Measurements from ENCODE around the gene CYBC1. TPM values are rescaled to one million over a fixed set of nuclear protein-coding genes. Genes with fewer than 3 reads are reported as not detected.
A peak's percentile ranks its signal among the peaks of the same experiment; 100 is the strongest.

Gene CYBC1
- total and polyA plus RNA-seq, 9 of the 15 experiments (the other 6 are each of a cell fraction or from before 2014, with no cell fraction given), result 1.3 to 71.8 (median 49.9) TPM

DNA sequence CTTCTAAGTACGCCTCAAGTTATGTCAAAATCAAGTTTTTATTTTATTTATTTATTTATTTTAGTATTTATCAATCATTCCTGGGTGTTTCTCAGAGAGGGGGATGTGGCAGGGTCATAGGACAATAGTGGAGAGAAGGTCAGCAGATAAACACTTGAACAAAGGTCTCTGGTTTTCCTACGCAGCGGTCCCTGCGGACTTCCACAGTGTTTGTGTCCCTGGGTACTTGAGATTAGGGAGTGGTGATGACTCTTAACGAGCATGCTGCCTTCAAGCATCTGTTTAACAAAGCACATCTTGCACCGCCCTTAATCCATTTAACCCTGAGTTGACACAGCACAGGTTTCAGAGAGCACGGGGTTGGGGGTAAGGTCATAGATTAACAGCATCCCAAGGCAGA, 2.6 kb upstream of the CYBC1 start (continued):
- TF ChIP-seq, protein P1, sequence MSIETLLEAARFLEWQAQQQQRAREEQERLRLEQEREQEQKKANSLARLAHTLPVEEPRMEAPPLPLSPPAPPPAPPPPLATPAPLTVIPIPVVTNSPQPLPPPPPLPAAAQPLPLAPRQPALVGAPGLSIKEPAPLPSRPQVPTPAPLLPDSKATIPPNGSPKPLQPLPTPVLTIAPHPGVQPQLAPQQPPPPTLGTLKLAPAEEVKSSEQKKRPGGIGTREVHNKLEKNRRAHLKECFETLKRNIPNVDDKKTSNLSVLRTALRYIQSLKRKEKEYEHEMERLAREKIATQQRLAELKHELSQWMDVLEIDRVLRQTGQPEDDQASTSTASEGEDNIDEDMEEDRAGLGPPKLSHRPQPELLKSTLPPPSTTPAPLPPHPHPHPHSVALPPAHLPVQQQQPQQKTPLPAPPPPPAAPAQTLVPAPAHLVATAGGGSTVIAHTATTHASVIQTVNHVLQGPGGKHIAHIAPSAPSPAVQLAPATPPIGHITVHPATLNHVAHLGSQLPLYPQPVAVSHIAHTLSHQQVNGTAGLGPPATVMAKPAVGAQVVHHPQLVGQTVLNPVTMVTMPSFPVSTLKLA (conservative IDR thresholded peaks at IDR 0.05), result 0 out of 4 replicates have a peak, but pooled peaks of 1 of the 2 experiments have one; percentile 31
- TF ChIP-seq SOX6 (IDR thresholded peaks at IDR 0.05), result peak; percentile 76
- TF ChIP-seq NR2C1 (IDR thresholded peaks at IDR 0.05), result 0 out of 2 replicates have a peak, but pooled peaks have one; percentile 42
- TF ChIP-seq NR2C1 (tag; IDR thresholded peaks at IDR 0.05), result peak; percentile 54; the same call in 1 of the 2 replicates
- peak in 1 of 2 experiments; percentile 61; a peak in 1 of 4 replicates for TF ChIP-seq HDAC1 (IDR thresholded peaks at IDR 0.05)
- TF ChIP-seq CBFA2T2 (conservative IDR thresholded peaks at IDR 0.05), result peak; percentile 75
- peak; percentile 45; the same call in 1 of the 2 replicates for TF ChIP-seq TAL1 (IDR thresholded peaks at IDR 0.05)

- ATAC-seq (no peak), FAIRE-seq (no peak), DNase-seq (ENCODE audit: extremely low read depth in 1 of 4, low spot score in 3 of 4) (no peak)
- no TSS peak for BruUV-seq (replicated peaks)
- no peak overlapping the region for H3K4me3 ChIP-seq
- CTCF ChIA-PET (ENCODE audit: low intra/inter-chr PET ratio), result no interaction called here
- 8% methylated on average over 3 of the region's 3 CpGs for WGBS (ENCODE audit: insufficient coverage, low coverage, missing lambda C conversion rate)
- H3K9me3 ChIP-seq (replicated peaks; ENCODE audit: control insufficient read depth, insufficient read depth, low read depth, low read length), result no peaks in the 10 kb centered on the region
- H3K27ac ChIP-seq (ENCODE audit: extremely low read depth, low read depth, low read length), result no peak overlapping the region
- no peaks in the 10 kb centered on the region for H3K9me1 ChIP-seq (ENCODE audit: control insufficient read depth, insufficient read depth, low read length)
- H2AFZ ChIP-seq (ENCODE audit: low read depth, low read length), result no peak overlapping the region
- H3K4me2 ChIP-seq (ENCODE audit: insufficient read depth, low read length), result no peak overlapping the region; the same call in 1 of the 2 replicates
- in situ Hi-C loops (cut with MboI) (no loop called here), intact Hi-C loops (cut with micrococcal nuclease) (no loop called here)
- peaks cover 27% of the 10 kb centered on the region for H3K79me2 ChIP-seq (ENCODE audit: control insufficient read depth, insufficient read depth, low read length)
- no peak overlapping the region for H3K9ac ChIP-seq (ENCODE audit: insufficient read depth in 1 of 2, low read depth in 2 of 2, low read length in 2 of 2)
- POLR2A ChIA-PET, result interaction anchor here (0.5 kb wide), 1 partner anchor 440 kb away, joined by 3 read pairs; no protein-coding TSS in a partner anchor
- H4K20me1 ChIP-seq (replicated peaks; ENCODE audit: control insufficient read depth, insufficient read depth, low read length), result no peaks in the 10 kb centered on the region
- no peaks in the 10 kb centered on the region for H3K27me3 ChIP-seq (ENCODE audit: control insufficient read depth in 2 of 2, insufficient read depth in 2 of 2, low read length in 2 of 2)
- peaks cover 10% of the 10 kb centered on the region; the same call in 2 of the 3 replicates for H3K36me3 ChIP-seq (ENCODE audit: control insufficient read depth, insufficient read depth, low read length)
- H3K4me1 ChIP-seq (replicated peaks in 1 of 2; ENCODE audit: control insufficient read depth in 2 of 2, insufficient read depth in 2 of 2, low read length in 2 of 2), result peaks cover 36 to 51% of the 10 kb centered on the region in 2 experiments
- TF ChIP-seq KLF16 (IDR thresholded peaks at IDR 0.05) (no peak), SOX6 (IDR thresholded peaks at IDR 0.05) (0 out of 2 replicates have a peak, but pooled peaks have one; percentile 13), HMBOX1 (IDR thresholded peaks at IDR 0.05) (no peak), TAL1 (IDR thresholded peaks at IDR 0.05) (peak; percentile 22; the same call in 1 of the 2 replicates), PHF20 (IDR thresholded peaks at IDR 0.05; ENCODE audit: partially characterized antibody) (no peak), LEF1 (IDR thresholded peaks at IDR 0.05) (no peak), YY1 (IDR thresholded peaks at IDR 0.05; ENCODE audit: borderline replicate concordance in 1 of 3, control insufficient read depth in 1 of 3, extremely low read depth in 1 of 3, insufficient read depth in 3 of 3, insufficient read length in 1 of 3, insufficient replicate concordance in 2 of 3, low read depth in 1 of 3, low read length in 2 of 3) (no peak), RBM14 (IDR thresholded peaks at IDR 0.05; ENCODE audit: borderline replicate concordance, insufficient read depth, low read depth, low read length) (no peak), SPI1 (IDR thresholded peaks at IDR 0.05; ENCODE audit: borderline replicate concordance, low read depth, low read length) (peak; percentile 54; the same call in 1 of the 2 replicates)
- TF ChIP-seq, protein P2, sequence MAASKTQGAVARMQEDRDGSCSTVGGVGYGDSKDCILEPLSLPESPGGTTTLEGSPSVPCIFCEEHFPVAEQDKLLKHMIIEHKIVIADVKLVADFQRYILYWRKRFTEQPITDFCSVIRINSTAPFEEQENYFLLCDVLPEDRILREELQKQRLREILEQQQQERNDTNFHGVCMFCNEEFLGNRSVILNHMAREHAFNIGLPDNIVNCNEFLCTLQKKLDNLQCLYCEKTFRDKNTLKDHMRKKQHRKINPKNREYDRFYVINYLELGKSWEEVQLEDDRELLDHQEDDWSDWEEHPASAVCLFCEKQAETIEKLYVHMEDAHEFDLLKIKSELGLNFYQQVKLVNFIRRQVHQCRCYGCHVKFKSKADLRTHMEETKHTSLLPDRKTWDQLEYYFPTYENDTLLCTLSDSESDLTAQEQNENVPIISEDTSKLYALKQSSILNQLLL (CRISPR knock-in tag; IDR thresholded peaks at IDR 0.05; ENCODE audit: borderline replicate concordance), result no peak
- TF ChIP-seq, protein P3, sequence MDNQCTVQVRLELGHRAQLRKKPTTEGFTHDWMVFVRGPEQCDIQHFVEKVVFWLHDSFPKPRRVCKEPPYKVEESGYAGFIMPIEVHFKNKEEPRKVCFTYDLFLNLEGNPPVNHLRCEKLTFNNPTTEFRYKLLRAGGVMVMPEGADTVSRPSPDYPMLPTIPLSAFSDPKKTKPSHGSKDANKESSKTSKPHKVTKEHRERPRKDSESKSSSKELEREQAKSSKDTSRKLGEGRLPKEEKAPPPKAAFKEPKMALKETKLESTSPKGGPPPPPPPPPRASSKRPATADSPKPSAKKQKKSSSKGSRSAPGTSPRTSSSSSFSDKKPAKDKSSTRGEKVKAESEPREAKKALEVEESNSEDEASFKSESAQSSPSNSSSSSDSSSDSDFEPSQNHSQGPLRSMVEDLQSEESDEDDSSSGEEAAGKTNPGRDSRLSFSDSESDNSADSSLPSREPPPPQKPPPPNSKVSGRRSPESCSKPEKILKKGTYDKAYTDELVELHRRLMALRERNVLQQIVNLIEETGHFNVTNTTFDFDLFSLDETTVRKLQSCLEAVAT (IDR thresholded peaks at IDR 0.05), result no peak
Observed at GRCh38 chr17:82452162-82452561, 1.6 kb upstream of the CYBC1 start.

Measured in K562 (cell line).